HG03025 (cell line): ENCODE results near the gene D2HGDH.
"Not testable (repeated sequence)": the region's sequence is repeated elsewhere in the genome, so short reads cannot be mapped to it uniquely, and the experiment has no call there.

Experiments used
- ATAC-seq: cut with Tn5 transposase; IDR thresholded peaks from one replicate; pipeline ENCODE4 v1.9.1; 2021; ENCODE audit warnings: mild to moderate bottlenecking, moderate library complexity; ENCODE audit not compliant: unreplicated experiment, low FRiP score

Gene D2HGDH

GRCh38 chr2:241724975-241725870 is 9.2 kb upstream of the D2HGDH start:
- no peak for ATAC-seq

GRCh38 chr2:241726459-241726858 is 8.0 kb upstream of the D2HGDH start:
- no peak for ATAC-seq

GRCh38 chr2:241728000-241728399 is 6.4 kb upstream of the D2HGDH start:
- ATAC-seq: no peak

- no peak for ATAC-seq
Measured at GRCh38 chr2:241728627-241729026, 5.8 kb upstream of the D2HGDH start.

- no peak for ATAC-seq
Measured at GRCh38 chr2:241729868-241730267, 4.6 kb upstream of the D2HGDH start.

- ATAC-seq: no peak
Measured at GRCh38 chr2:241730671-241731293, 3.6 kb upstream of the D2HGDH start.

- not testable (repeated sequence) for ATAC-seq
Measured at GRCh38 chr2:241732513-241733186, 1.8 kb upstream of the D2HGDH start.

GRCh38 chr2:241733391-241734207 is 831 bp upstream of the D2HGDH start:
- ATAC-seq: no peak

- ATAC-seq: peak; percentile 24
Measured at GRCh38 chr2:241734208-241734466, 293 bp upstream of the D2HGDH start.

- ATAC-seq: no peak
Measured at GRCh38 chr2:241736111-241736510, 1.7 kb downstream of the D2HGDH start.

- no peak for ATAC-seq
Measured at GRCh38 chr2:241738040-241738686, 3.7 kb downstream of the D2HGDH start.

GRCh38 chr2:241739177-241739576 is 4.7 kb downstream of the D2HGDH start:
- ATAC-seq: no peak

- no peak for ATAC-seq
Measured at GRCh38 chr2:241739651-241740050, 5.2 kb downstream of the D2HGDH start.

- no peak for ATAC-seq
Measured at GRCh38 chr2:241741016-241741415, 6.6 kb downstream of the D2HGDH start.

GRCh38 chr2:241742320-241742939 is 8.0 kb downstream of the D2HGDH start:
- no peak for ATAC-seq

- ATAC-seq: not testable (repeated sequence)
Measured at GRCh38 chr2:241743008-241743407, 8.6 kb downstream of the D2HGDH start.

GRCh38 chr2:241743620-241744019 is 9.2 kb downstream of the D2HGDH start:
- no peak for ATAC-seq

- ATAC-seq: no peak
Measured at GRCh38 chr2:241744028-241744754, 9.8 kb downstream of the D2HGDH start.

- ATAC-seq: no peak
Measured at GRCh38 chr2:241745276-241745675, 10.8 kb downstream of the D2HGDH start.
